Ureter (tissue), 1 donor: ENCODE measurements around the gene TIE1. TPM values are rescaled to one million over a fixed set of nuclear protein-coding genes. Genes with fewer than 3 reads are reported as not detected.

Experiments
- DNase-seq: peaks from one replicate; pipeline ENCODE4 v3.0.0-alpha.2; 2020; ENCODE audit warnings: low spot score
- total RNA-seq: library from RNA; stranded (reverse); gene quantifications from one replicate; pipeline ENCODE4 v1.2.4, GENCODE V29; 2023
- donor health status: DM: yes; HTN: yes; CAD: no.

Gene TIE1
- total RNA-seq = 21.4 TPM

- no peak for DNase-seq
These were observed at the start of gene TIE1 for GRCh38 chr1:43300378-43301094. TSS of gene TIE1 (plus strand) at chr1:43300982. CDS start at chr1:43301072, 90 bp downstream.

GRCh38 chr1:43251024-43251423 is 49.8 kb upstream of the TIE1 start:
- DNase-seq = peak; percentile 18

- no peak for DNase-seq
These were observed 48.6 kb upstream of the TIE1 start for GRCh38 chr1:43252225-43252624.

- peak; percentile 20 for DNase-seq
These were observed 47.6 kb upstream of the TIE1 start for GRCh38 chr1:43253173-43253572.

- DNase-seq = peak; percentile 28
These were observed 46.9 kb upstream of the TIE1 start for GRCh38 chr1:43253876-43254275.

GRCh38 chr1:43255438-43256210 is 45.2 kb upstream of the TIE1 start:
- peak; percentile 34 for DNase-seq

- peak; percentile 46 for DNase-seq
These were observed 43.9 kb upstream of the TIE1 start for GRCh38 chr1:43256675-43257570.

- peak; percentile 13 for DNase-seq
These were observed 42.4 kb upstream of the TIE1 start for GRCh38 chr1:43258370-43258769.

- peak; percentile 9 for DNase-seq
These were observed 35.4 kb upstream of the TIE1 start for GRCh38 chr1:43265431-43265830.

GRCh38 chr1:43266881-43267280 is 33.9 kb upstream of the TIE1 start:
- DNase-seq = no peak

- peak; percentile 26 for DNase-seq
These were observed 33.4 kb upstream of the TIE1 start for GRCh38 chr1:43267291-43267805.

GRCh38 chr1:43267818-43268425 is 32.9 kb upstream of the TIE1 start:
- peak; percentile 18 for DNase-seq

- peak; percentile 29 for DNase-seq
These were observed 31.0 kb upstream of the TIE1 start, which contains the start of gene TMEM125 for GRCh38 chr1:43269627-43270375. TSS of gene TMEM125 (plus strand) at chr1:43269983. CDS start at chr1:43272723, 2,740 bp downstream.

GRCh38 chr1:43270421-43271095 is 30.2 kb upstream of the TIE1 start:
- peak; percentile 85 for DNase-seq

- peak; percentile 39 for DNase-seq
These were observed 29.3 kb upstream of the TIE1 start for GRCh38 chr1:43271186-43272118.

- no peak for DNase-seq
These were observed 28.6 kb upstream of the TIE1 start for GRCh38 chr1:43272161-43272560.

- peak; percentile 38 for DNase-seq
These were observed 27.9 kb upstream of the TIE1 start for GRCh38 chr1:43272576-43273571.

- no peak for DNase-seq
These were observed 27.1 kb upstream of the TIE1 start for GRCh38 chr1:43273708-43274107.
